SK-N-SH (cell line): ENCODE results near the gene VPS26B. TPM values are rescaled to one million over a fixed set of nuclear protein-coding genes. Genes with fewer than 3 reads are reported as not detected.

Experiments
- CTCF ChIA-PET: fragments of 300-600, 350-600 bp; formaldehyde crosslinking; extraction: SDS; loops from one replicate; lab custom pipeline; 2021; lab: Yijun Ruan, JAX
- POLR2A ChIA-PET: fragments of 350-600 bp; sonication (Branson Sonifier 250); formaldehyde crosslinking; extraction: SDS; loops from one replicate; lab custom pipeline; 2020; ENCODE audit warnings: antibody characterized with exemption, inconsistent platforms; lab: Yijun Ruan, JAX
- DNase-seq: peaks from one replicate; pipeline ENCODE4 v3.0.0; 2012
- H2AFZ ChIP-seq: fragments of 200-600 bp; sonication (generic); 2 replicates; pipeline ENCODE4 v1.8.1; 2016; ENCODE audit warnings: antibody characterized with exemption, mild to moderate bottlenecking, low read depth
- H3F3A ChIP-seq: fragments of 200-600 bp; sonication (generic); replicated peaks from 2 replicates; pipeline ENCODE3; 2016; ENCODE audit warnings: antibody characterized with exemption, mild to moderate bottlenecking; ENCODE audit not compliant: insufficient read depth
- H3K27ac ChIP-seq, 2 experiments: fragments of 200-500 bp in 1 of 2; fragments of 200-600 bp in 1 of 2; sonication (Bioruptor generic) in 1 of 2; sonication (generic), shearing (Covaris generic) in 1 of 2; 2 replicates each; pipeline versions ENCODE4 v1.5.1 to v1.6.1; 2014 to 2016; ENCODE audit warnings: low read depth in 2 of 2, inconsistent platforms in 1 of 2, low read length in 1 of 2, mild to moderate bottlenecking in 1 of 2, mixed read lengths in 1 of 2
- H3K27me3 ChIP-seq: fragments of 200-600 bp; sonication (generic), shearing (Covaris generic); 2 replicates; pipeline ENCODE4 v1.6.1; 2016; ENCODE audit warnings: mixed run types; ENCODE audit not compliant: insufficient read depth
- H3K36me3 ChIP-seq, 2 experiments: fragments of 200-500 bp in 1 of 2; fragments of 200-600 bp in 1 of 2; sonication (Bioruptor generic) in 1 of 2; sonication (generic) in 1 of 2; replicated peaks in 1 of 2; 2 replicates each; pipeline versions ENCODE3 to v1.5.1; 2014 to 2016; ENCODE audit warnings: low read length in 1 of 2, mild to moderate bottlenecking in 1 of 2; ENCODE audit not compliant: insufficient read depth in 2 of 2, control insufficient read depth in 1 of 2
- H3K4me1 ChIP-seq, 2 experiments: fragments of 200-500 bp in 1 of 2; fragments of 200-600 bp in 1 of 2; sonication (Bioruptor generic) in 1 of 2; sonication (generic), shearing (Covaris generic) in 1 of 2; 2 replicates each; pipeline versions ENCODE4 v1.5.1 to v1.6.1; 2014 to 2016; ENCODE audit warnings: low read depth in 1 of 2, low read length in 1 of 2, mixed run types in 1 of 2; ENCODE audit not compliant: insufficient read depth in 2 of 2, control insufficient read depth in 1 of 2
- H3K4me2 ChIP-seq: fragments of 200-600 bp; sonication (generic), shearing (Covaris generic); 2 replicates; pipeline ENCODE4 v1.6.1; 2017; ENCODE audit warnings: mixed run types
- H3K4me3 ChIP-seq, 2 experiments: fragments of 200-500 bp in 1 of 2; fragments of 200-600 bp in 1 of 2; sonication (Bioruptor generic) in 1 of 2; sonication (generic), shearing (Covaris generic) in 1 of 2; 2 replicates each; pipeline versions ENCODE4 v1.5.1 to v1.8.1; 2014 to 2016; ENCODE audit warnings: low read depth in 2 of 2, inconsistent platforms in 1 of 2, low read length in 1 of 2, mild to moderate bottlenecking in 1 of 2, mixed read lengths in 1 of 2, moderate library complexity in 1 of 2
- H3K79me2 ChIP-seq: fragments of 200-600 bp; sonication (generic); 2 replicates; pipeline ENCODE4 v1.8.1; 2017; ENCODE audit warnings: mild to moderate bottlenecking; ENCODE audit not compliant: insufficient read depth
- H3K9ac ChIP-seq: fragments of 200-600 bp; sonication (generic); 2 replicates; pipeline ENCODE4 v1.6.1; 2017; ENCODE audit warnings: mixed run types
- H3K9me2 ChIP-seq: fragments of 200-600 bp; sonication (generic); 2 replicates; pipeline ENCODE4 v1.6.1; 2017; ENCODE audit warnings: mixed run types
- H3K9me3 ChIP-seq: fragments of 200-600 bp; sonication (generic); 2 replicates; pipeline ENCODE4 v1.6.1; 2017; ENCODE audit warnings: mixed run types, mild to moderate bottlenecking, moderate library complexity
- H4K20me1 ChIP-seq: fragments of 200-600 bp; sonication (generic); 2 replicates; pipeline ENCODE4 v1.6.1; 2017; ENCODE audit warnings: mild to moderate bottlenecking, mixed run types; ENCODE audit not compliant: insufficient read depth
- CHD2 ChIP-seq: fragments of 150-350 bp; IDR thresholded peaks from 2 replicates; pipeline ENCODE4 v1.6.1; 2018; ENCODE audit warnings: low read length; ENCODE audit not compliant: partially characterized antibody
- EP300 ChIP-seq, 2 experiments: IDR thresholded peaks; 2 replicates each; pipeline versions ENCODE4 v1.4.0 to v1.6.1; 2012; ENCODE audit warnings: borderline replicate concordance in 1 of 2, low read depth in 1 of 2, low read length in 1 of 2
- EZH2phosphoT487 ChIP-seq: fragments of 200-600 bp; sonication (generic); IDR thresholded peaks from 2 replicates; pipeline ENCODE4 v1.6.1; 2017; ENCODE audit warnings: low read depth, mixed run types, mild to moderate bottlenecking, antibody characterized with exemption, moderate library complexity, borderline replicate concordance
- FOXM1 ChIP-seq: IDR thresholded peaks from 2 replicates; pipeline ENCODE4 v1.4.0; 2012; ENCODE audit warnings: low read depth, mild to moderate bottlenecking
- GABPA ChIP-seq: IDR thresholded peaks from 2 replicates; pipeline ENCODE4 v1.4.0; 2012; ENCODE audit warnings: low read depth, mild to moderate bottlenecking
- JUND ChIP-seq: IDR thresholded peaks from 2 replicates; pipeline ENCODE4 v1.4.0; 2012
- MEF2A ChIP-seq: IDR thresholded peaks from 2 replicates; pipeline ENCODE4 v1.4.0; 2012; ENCODE audit warnings: low read depth, borderline replicate concordance
- NFIC ChIP-seq: IDR thresholded peaks from 2 replicates; pipeline ENCODE4 v1.4.0; 2012; ENCODE audit warnings: borderline replicate concordance
- NRF1 ChIP-seq: IDR thresholded peaks from 2 replicates; pipeline ENCODE4 v1.6.1; 2012; ENCODE audit warnings: low read depth, mild to moderate bottlenecking, low read length
- RCOR1 ChIP-seq: fragments of 150-350 bp; IDR thresholded peaks from 2 replicates; pipeline ENCODE4 v1.6.1; 2017; ENCODE audit warnings: antibody characterized with exemption, low read length
- RXRA ChIP-seq: IDR thresholded peaks from 2 replicates; pipeline ENCODE4 v1.4.0; 2012; ENCODE audit warnings: low read depth, mild to moderate bottlenecking, borderline replicate concordance
- SIN3A ChIP-seq: IDR thresholded peaks from 2 replicates; pipeline ENCODE4 v1.6.1; 2012; ENCODE audit warnings: low read depth, mild to moderate bottlenecking, low read length, moderate library complexity, borderline replicate concordance
- YY1 ChIP-seq: IDR thresholded peaks from 2 replicates; pipeline ENCODE4 v1.4.0; 2012; ENCODE audit warnings: low read depth, mild to moderate bottlenecking
- WGBS: methylation state at CpG from one replicate; pipeline ENCODE4 v1.1.6; 2017; ENCODE audit warnings: low lambda C conversion rate; 5-methylcytosine and 5-hydroxymethylcytosine counted together
- polyA plus RNA-seq, 3 experiments: library from polyadenylated mRNA; depleted of rRNA; stranded (reverse); fragments of >200 nt; gene quantifications; 2 replicates each; pipeline ENCODE4 v1.2.3, GENCODE V29; 2012
- TF ChIP-seq, protein P1 (sequence below): IDR thresholded peaks from 2 replicates; pipeline ENCODE4 v1.4.0; 2012; ENCODE audit warnings: low read depth
- TF ChIP-seq, protein P2 (sequence below): IDR thresholded peaks from 2 replicates; pipeline ENCODE4 v1.4.0; 2012; ENCODE audit warnings: low read depth, borderline replicate concordance
- TF ChIP-seq, protein P3 (sequence below): IDR thresholded peaks from 2 replicates; pipeline ENCODE4 v1.6.1; 2012; ENCODE audit warnings: mild to moderate bottlenecking, low read depth, low read length, moderate library complexity

The VPS26B gene
- polyA plus RNA-seq, 1 of the 3 experiments (the other 2 are of a cell fraction): 53.0 TPM

DNA sequence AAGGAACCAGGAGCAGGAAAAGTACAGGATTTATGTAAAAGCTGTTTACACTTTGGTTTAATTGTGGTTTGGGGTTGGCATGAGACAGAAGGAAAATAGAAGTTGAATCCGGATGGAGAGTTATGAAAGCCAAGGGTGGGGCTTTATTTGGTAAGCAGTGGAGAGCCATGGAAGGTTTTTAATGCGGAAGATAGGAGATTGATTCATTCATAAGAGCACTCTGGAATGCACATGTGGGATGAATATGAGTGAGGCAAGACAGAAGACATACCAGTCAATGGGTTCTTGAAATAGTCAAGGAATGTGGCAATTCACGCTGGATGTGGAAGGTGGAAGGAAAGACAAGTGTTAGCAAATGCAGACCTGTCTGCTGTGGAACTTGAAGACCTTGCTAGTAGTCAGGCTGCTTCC lies 42.4 kb downstream of the VPS26B start:
- H3K4me2 ChIP-seq: no peak overlapping the region
- POLR2A ChIA-PET: no interaction called here
- 56% methylated on average over 3 of the region's 3 CpGs for WGBS

DNA sequence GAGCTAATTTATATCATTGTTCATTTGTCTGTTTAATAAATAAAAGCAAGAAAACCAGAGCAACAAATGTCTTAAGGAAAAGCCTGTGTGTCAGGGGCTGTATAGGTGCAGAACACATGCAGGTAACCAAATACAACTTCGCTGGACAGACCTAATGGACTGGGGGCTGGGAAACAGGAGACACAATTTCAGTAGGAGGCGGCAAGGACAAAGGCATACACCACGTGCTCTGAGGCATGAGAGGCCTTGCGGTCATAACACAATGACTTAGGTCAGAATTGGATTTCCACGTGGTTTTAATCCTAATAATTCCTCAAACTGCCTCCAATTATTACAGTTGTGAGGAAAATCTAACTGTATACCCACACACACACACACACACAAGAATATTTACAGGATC lies 43.0 kb downstream of the VPS26B start:
- DNase-seq: no peak
- WGBS: 86% methylated on average over 5 of the region's 5 CpGs
- no peaks in the 10 kb centered on the region for H3K9me2 ChIP-seq
- no peak overlapping the region for H3K4me2 ChIP-seq
- no peak overlapping the region for H3K9ac ChIP-seq
- H3K27me3 ChIP-seq: 0 out of 2 replicates have a peak, but pooled peaks cover 5% of the 10 kb centered on the region
- H4K20me1 ChIP-seq: no peaks in the 10 kb centered on the region
- peaks cover 3 to 21% of the 10 kb centered on the region in 2 experiments for H3K36me3 ChIP-seq
- H3K27ac ChIP-seq: no peak overlapping the region
- ChIA-PET POLR2A (no interaction called here), CTCF (no interaction called here)
- H3K4me1 ChIP-seq: no peaks in the 10 kb centered on the region; a peak in 1 of 4 replicates
- no peaks in the 10 kb centered on the region for H3F3A ChIP-seq
- H2AFZ ChIP-seq: no peak overlapping the region
- no peaks in the 10 kb centered on the region for H3K9me3 ChIP-seq
- H3K79me2 ChIP-seq: no peaks in the 10 kb centered on the region
- no peak overlapping the region for H3K4me3 ChIP-seq
- no peak for TF ChIP-seq EZH2phosphoT487
- TF ChIP-seq YY1: no peak
- TF ChIP-seq, protein P1, sequence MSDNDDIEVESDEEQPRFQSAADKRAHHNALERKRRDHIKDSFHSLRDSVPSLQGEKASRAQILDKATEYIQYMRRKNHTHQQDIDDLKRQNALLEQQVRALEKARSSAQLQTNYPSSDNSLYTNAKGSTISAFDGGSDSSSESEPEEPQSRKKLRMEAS: no peak
- TF ChIP-seq, protein P2, sequence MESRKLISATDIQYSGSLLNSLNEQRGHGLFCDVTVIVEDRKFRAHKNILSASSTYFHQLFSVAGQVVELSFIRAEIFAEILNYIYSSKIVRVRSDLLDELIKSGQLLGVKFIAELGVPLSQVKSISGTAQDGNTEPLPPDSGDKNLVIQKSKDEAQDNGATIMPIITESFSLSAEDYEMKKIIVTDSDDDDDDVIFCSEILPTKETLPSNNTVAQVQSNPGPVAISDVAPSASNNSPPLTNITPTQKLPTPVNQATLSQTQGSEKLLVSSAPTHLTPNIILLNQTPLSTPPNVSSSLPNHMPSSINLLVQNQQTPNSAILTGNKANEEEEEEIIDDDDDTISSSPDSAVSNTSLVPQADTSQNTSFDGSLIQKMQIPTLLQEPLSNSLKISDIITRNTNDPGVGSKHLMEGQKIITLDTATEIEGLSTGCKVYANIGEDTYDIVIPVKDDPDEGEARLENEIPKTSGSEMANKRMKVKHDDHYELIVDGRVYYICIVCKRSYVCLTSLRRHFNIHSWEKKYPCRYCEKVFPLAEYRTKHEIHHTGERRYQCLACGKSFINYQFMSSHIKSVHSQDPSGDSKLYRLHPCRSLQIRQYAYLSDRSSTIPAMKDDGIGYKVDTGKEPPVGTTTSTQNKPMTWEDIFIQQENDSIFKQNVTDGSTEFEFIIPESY: no peak
- no peak for TF ChIP-seq RCOR1
- TF ChIP-seq FOXM1: no peak
- TF ChIP-seq EP300 (IDR thresholded peaks at IDR 0.05; ENCODE audit: borderline replicate concordance in 1 of 2, low read depth in 1 of 2, low read length in 1 of 2): no peak
- no peak for TF ChIP-seq NFIC
- TF ChIP-seq, protein P3, sequence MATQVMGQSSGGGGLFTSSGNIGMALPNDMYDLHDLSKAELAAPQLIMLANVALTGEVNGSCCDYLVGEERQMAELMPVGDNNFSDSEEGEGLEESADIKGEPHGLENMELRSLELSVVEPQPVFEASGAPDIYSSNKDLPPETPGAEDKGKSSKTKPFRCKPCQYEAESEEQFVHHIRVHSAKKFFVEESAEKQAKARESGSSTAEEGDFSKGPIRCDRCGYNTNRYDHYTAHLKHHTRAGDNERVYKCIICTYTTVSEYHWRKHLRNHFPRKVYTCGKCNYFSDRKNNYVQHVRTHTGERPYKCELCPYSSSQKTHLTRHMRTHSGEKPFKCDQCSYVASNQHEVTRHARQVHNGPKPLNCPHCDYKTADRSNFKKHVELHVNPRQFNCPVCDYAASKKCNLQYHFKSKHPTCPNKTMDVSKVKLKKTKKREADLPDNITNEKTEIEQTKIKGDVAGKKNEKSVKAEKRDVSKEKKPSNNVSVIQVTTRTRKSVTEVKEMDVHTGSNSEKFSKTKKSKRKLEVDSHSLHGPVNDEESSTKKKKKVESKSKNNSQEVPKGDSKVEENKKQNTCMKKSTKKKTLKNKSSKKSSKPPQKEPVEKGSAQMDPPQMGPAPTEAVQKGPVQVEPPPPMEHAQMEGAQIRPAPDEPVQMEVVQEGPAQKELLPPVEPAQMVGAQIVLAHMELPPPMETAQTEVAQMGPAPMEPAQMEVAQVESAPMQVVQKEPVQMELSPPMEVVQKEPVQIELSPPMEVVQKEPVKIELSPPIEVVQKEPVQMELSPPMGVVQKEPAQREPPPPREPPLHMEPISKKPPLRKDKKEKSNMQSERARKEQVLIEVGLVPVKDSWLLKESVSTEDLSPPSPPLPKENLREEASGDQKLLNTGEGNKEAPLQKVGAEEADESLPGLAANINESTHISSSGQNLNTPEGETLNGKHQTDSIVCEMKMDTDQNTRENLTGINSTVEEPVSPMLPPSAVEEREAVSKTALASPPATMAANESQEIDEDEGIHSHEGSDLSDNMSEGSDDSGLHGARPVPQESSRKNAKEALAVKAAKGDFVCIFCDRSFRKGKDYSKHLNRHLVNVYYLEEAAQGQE: no peak
- TF ChIP-seq NRF1: no peak
- no peak for TF ChIP-seq SIN3A
- TF ChIP-seq CHD2: no peak
- no peak for TF ChIP-seq GABPA
- TF ChIP-seq RXRA: no peak
- no peak for TF ChIP-seq JUND

More for the DNA sequence above, 42.4 kb downstream of the VPS26B start:
- Histone ChIP-seq H3K27ac (no peak overlapping the region), H3K27me3 (0 out of 2 replicates have a peak, but pooled peaks cover 4% of the 10 kb centered on the region), H2AFZ (no peak overlapping the region), H3K9ac (no peak overlapping the region), H3K79me2 (no peaks in the 10 kb centered on the region), H3F3A (no peaks in the 10 kb centered on the region), H3K9me2 (no peaks in the 10 kb centered on the region), H4K20me1 (no peaks in the 10 kb centered on the region), H3K4me3 (no peak overlapping the region), H3K4me1 (no peaks in the 10 kb centered on the region; a peak in 1 of 4 replicates), H3K9me3 (no peaks in the 10 kb centered on the region), H3K36me3 (peaks cover 3 to 27% of the 10 kb centered on the region in 2 experiments)
- DNase-seq: no peak
- CTCF ChIA-PET: no interaction called here
- TF ChIP-seq, protein P3: no peak
- TF ChIP-seq MEF2A (no peak), EZH2phosphoT487 (no peak)
